ENCODE results near the gene MMP13.

DNA sequence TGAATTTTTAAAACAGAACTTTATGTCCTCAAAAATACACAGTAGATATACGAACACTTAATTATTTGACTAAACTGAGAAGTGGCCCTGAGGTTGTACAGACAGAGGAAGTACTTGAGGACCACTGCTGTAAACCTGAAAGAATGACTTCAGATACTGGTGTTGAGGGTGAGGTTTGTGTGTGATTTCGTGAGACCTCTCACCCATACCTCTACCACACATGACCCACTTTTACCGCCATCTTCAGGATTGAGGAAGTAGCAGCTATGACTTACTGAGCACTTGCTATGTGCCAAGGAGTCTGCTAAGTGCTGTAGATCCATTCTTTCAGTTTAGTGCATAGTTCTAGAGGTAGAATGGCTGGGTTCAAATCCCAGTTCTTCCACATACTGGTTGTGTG lies 21.9 kb downstream of the MMP13 start:
- TF ChIP-seq, protein P1, sequence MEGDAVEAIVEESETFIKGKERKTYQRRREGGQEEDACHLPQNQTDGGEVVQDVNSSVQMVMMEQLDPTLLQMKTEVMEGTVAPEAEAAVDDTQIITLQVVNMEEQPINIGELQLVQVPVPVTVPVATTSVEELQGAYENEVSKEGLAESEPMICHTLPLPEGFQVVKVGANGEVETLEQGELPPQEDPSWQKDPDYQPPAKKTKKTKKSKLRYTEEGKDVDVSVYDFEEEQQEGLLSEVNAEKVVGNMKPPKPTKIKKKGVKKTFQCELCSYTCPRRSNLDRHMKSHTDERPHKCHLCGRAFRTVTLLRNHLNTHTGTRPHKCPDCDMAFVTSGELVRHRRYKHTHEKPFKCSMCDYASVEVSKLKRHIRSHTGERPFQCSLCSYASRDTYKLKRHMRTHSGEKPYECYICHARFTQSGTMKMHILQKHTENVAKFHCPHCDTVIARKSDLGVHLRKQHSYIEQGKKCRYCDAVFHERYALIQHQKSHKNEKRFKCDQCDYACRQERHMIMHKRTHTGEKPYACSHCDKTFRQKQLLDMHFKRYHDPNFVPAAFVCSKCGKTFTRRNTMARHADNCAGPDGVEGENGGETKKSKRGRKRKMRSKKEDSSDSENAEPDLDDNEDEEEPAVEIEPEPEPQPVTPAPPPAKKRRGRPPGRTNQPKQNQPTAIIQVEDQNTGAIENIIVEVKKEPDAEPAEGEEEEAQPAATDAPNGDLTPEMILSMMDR (IDR thresholded peaks at IDR 0.05) = no peak
- TF ChIP-seq EP300 (IDR thresholded peaks at IDR 0.05) = no peak
